ENCODE measurements around the gene MYH16.
"Not testable (repeated sequence)": the region's sequence is repeated elsewhere in the genome, so short reads cannot be mapped to it uniquely, and the experiment has no call there.

- TF ChIP-seq CTCF, POLR2AphosphoS5, POLR2A (IDR thresholded peaks at IDR 0.05): not testable (repeated sequence)
These were observed 57.8 kb downstream of the MYH16 start for GRCh38 chr7:99330314-99330961.

Measured in gastroesophageal sphincter (tissue), 3 donors.